HG03469 (cell line): Measurements from ENCODE around the gene MEIKIN.

Source experiments
- ATAC-seq: cut with Tn5 transposase; IDR thresholded peaks from one replicate; pipeline ENCODE4 v1.9.1; 2021; ENCODE audit warnings: mild to moderate bottlenecking, moderate library complexity, moderate number of reproducible peaks; ENCODE audit not compliant: unreplicated experiment

Gene MEIKIN

DNA sequence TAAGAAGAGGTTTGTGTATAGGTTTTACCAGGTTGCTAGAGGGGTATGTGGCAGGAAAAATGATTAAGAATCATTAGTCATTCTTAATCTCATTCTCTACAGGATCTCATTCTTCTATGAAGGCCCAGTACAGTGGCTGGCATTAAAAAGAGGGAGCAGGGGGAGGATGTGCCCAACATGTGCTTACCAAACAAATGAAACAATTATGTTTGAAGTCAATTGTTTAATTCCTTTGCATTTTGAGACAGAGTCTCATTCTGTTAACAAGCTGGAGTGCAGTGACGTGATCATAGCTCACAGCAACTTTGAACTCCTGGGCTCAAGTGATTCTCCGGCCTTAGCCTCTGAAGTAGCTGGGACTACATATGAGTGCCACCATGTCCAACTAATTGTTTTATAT is 171.7 kb downstream of the MEIKIN start:
- ATAC-seq = no peak

DNA sequence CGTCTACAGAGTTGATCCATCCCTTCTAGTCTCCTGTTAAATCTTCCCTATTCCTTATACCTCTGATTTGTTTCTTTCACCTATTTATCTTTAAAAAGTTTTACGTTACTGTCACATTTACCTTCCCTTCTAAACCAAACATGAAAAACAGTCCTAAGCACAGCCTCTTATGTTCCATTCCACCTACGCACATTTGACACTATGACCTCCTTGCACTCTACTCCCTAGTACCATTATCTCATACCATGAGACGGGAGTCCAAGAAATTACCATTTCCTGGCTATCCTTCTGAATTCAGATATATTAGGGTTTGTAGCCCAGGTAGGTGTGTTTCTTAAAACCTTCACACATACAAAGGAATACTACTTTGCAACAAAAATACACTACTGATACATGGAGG is 173.8 kb downstream of the MEIKIN start:
- no peak for ATAC-seq

DNA sequence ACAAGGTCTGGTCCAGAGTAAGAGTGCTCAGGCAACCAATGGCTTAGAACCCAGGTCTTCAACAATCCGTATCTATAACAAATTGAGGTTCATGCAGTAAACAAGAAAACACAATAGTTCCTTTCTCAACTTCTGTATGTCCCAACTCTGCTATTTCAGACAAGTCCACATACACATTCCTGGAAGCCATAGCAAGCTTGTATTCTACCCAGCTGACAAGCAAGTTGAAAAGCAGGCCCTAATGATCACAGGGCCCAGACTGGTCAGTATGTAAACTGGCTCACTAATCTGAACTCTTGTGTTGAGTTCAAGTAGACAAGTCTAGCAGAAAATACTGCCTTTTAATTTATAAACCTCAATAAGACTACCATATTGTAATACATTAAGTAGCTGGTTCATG is 175.5 kb downstream of the MEIKIN start:
- no peak for ATAC-seq

DNA sequence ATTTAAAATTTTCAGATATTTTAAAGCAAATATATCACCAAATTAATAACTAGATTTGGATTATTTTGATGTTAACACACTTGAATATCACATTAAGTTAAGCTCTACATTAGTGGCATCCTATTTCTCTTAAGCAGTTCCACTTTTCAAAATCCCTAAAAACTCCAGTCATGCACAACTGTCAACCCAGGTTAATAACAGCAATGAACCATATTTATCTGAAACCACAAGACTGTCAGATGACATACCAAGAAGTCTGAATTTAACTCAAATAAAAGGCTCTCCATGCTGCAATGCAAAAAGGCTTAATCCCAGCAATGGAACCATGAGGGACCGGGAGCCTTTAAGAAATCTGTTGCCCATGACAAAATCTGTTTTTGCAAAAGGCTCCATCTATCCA is 176.1 kb downstream of the MEIKIN start:
- ATAC-seq = no peak

DNA sequence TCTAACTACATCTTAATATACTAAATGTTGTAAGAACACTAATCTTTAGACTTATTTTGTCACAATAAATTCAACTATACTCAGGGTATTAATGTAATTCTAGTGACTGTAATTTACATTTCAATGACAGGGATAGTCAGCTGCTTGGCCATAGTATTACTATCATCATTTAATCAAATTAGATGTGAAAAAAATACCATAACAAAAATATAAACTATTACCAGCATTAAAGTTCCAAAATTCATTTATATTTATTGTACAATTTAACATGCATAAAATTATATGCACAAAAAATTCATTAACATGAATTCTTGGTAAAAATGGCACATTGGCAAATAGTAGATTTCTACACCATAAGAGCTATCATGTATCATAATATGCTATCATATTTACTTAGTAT is 177.6 kb downstream of the MEIKIN start:
- no peak for ATAC-seq

DNA sequence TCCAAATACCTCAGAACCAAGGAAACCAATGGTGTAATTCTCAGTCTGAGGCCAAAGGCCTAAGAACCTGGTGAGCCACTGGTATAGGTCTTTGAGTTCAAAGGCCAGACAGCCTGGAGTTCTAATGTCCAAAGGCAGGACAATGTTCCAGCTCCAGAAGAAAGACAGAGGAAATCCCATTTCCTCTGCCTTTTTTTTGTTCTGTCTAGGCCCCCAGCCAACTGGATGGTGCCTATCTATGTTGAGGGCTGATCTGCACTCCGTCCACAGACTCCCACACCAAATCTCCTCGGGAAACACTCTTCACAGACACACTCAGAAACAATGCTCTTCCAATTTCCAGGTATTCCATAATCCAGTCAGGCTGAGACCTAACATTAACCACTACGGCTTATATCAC is 178.8 kb downstream of the MEIKIN start:
- ATAC-seq = no peak

DNA sequence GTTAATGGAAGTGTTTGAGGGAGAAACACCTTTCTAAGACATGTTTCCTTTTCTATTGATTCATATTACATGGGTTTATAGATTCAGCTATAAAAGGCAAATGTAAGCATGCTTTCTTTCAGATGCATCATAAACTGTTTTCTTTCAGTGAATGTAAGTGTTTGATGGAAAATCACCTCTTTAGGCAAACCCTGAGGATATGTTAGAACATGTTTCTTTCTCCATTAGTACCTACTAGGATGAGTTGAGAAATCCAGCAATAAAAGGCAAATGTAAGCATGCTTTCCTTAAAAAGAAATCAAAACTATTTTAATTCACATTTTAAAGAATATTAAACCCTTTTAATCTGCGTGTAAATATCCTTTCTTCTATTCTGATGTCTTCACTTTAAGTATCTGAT is 180.2 kb downstream of the MEIKIN start:
- ATAC-seq = no peak

DNA sequence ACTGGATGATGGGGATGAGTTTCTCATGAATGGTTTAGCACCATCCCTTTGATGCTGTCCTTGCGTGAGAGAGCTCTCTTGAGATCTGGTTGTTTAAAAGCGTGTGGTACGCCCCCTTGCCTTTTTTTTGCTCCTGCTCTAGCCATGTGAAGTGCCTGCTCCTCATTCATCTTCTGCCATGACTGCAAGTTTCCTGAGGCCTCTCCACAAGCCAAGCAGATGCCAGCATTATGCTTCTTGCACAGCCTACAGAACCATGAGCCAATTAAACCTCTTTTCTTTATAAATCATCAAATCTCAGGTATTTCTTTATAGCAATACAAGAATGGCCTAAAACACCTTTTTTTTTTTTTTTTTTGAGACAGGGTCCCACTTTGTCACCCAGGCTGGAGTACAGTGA is 181.5 kb downstream of the MEIKIN start:
- no peak for ATAC-seq

DNA sequence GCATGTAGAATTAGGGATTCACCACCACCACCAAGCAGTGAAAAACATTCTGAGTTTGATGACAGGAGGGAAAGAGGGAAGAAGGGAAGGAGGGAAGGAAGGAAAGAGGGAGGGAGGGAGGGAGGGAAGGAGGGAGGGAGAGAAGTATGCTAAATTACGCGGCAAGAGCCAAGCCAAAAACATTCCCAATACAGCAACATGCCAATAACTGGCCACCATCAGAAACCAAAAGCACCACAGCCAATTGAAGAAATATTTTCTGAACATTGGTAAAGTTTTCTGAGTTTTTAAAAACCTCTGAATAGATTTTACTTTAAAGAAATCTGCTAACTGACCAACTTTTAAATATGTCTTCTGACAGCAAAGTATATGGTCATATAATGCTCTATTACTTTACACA is 184.7 kb downstream of the MEIKIN start:
- no peak for ATAC-seq

DNA sequence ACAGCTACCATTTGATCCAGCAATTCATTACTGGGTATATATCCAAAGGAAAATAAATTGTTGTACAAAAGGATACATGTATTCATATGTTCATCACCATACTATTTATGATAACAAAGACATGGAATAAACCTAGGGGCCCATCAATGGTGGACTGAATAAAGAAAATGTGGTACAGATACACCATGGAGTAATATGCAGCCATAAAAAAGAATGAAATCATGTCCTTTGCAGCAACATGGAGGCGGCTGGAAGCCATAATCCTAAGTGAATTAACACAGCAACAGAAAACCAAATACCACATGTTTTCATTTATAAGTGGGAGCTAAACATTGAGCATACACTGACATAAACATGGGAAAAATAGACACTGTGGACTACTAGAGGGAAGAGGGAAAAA is 185.8 kb downstream of the MEIKIN start:
- ATAC-seq = no peak

DNA sequence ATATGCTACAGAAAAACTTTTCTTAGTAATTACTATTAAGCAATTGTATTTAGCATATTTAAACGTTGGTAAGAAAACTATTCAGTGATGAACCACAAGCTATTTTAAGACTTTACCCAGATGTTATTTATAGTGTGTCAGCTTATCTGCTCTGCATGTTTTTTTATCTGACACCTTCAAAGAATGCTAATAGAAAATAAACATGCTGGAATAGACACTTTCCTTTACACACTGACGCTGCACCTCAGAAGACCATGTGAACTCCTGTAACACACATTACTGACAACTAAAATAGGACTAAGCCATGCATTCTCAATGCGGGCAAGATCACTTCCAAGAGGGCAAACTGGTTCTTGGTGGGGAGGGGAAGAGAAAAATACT is 187.0 kb downstream of the MEIKIN start:
- ATAC-seq = no peak

DNA sequence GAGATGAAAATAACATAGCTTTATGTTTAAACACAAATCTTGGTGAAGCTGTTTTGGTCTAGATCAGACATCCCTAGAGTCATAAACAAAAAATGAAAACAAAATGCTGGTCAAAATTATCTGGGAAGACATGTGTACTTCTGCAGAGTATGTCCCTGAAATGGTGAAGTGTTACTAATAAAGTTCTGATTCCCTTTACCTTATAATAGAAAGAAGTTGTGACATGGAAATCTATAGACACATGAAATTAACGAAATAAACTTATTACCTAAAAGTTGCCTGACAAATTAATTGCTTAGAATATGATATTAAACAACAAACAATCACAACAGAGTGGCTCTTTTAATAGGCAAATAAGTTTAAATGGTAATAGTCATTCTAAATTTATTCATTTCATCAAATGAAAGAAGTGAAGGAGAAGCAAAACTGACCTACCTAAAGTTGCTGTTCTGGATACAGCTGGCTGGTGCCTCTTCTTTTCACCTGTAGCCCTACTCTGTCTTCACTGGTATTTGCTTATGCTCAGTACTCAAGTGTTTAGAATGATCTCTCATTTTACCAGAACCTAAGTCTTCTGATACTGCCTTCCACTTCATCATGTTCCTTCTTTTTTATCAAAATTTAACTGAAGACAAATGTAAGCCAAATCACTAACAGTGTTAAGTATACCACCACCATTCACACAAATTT is 187.5 kb downstream of the MEIKIN start:
- ATAC-seq = no peak
